Activated B cell treated with CpG ODN at 0.5 μM for 24 hours (primary cell): ENCODE results near the gene GANC. TPM values are rescaled to one million over a fixed set of nuclear protein-coding genes. Genes with fewer than 3 reads are reported as not detected.

Experiments used
- ATAC-seq: fragments of 200-7000 bp; cut with Tn5 transposase; one replicate; pipeline ENCODE4 v1.10.0; 2021; ENCODE audit warnings: low read depth, mild to moderate bottlenecking, moderate library complexity
- CTCF ChIA-PET: fragments of 350-600 bp; sonication (Branson Sonifier 250); formaldehyde crosslinking; loops from one replicate; lab custom pipeline; 2021; ENCODE audit warnings: antibody characterized with exemption; lab: Charles Lee
- POLR2A ChIA-PET: fragments of 350-600 bp; sonication (Branson Sonifier 250); formaldehyde crosslinking; loops from one replicate; lab custom pipeline; 2021; ENCODE audit warnings: antibody characterized with exemption; lab: Charles Lee
- DNase-seq: peaks from one replicate; pipeline ENCODE4 v3.0.0; 2022
- H3K27ac Mint-ChIP-seq: one replicate; pipeline ENCODE4 v1.8.0; 2020; ENCODE audit warnings: mixed read lengths
- H3K27me3 Mint-ChIP-seq: one replicate; pipeline ENCODE4 v1.8.0; 2021; ENCODE audit warnings: mixed read lengths
- H3K36me3 Mint-ChIP-seq: one replicate; pipeline ENCODE4 v1.8.0; 2021; ENCODE audit warnings: low read depth, mixed read lengths
- H3K4me1 Mint-ChIP-seq: one replicate; pipeline ENCODE4 v1.8.0; 2021; ENCODE audit warnings: mixed read lengths
- H3K4me3 Mint-ChIP-seq: one replicate; pipeline ENCODE4 v1.8.0; 2020; ENCODE audit warnings: mild to moderate bottlenecking, mixed read lengths
- H3K9me3 Mint-ChIP-seq: one replicate; pipeline ENCODE4 v1.8.0; 2020; ENCODE audit warnings: mixed read lengths
- intact Hi-C: fragments of 100-400 bp; cut with micrococcal nuclease; formaldehyde crosslinking; loops from one replicate; pipeline ENCODE4 v1.15.1; 2024
- total RNA-seq: library from RNA; stranded (reverse); gene quantifications from 2 replicates; pipeline ENCODE4 v1.2.3, GENCODE V29; 2022
- TF ChIP-seq, protein P1 (sequence below): fragments of 200-600 bp; IDR thresholded peaks from one replicate; pipeline ENCODE4 v1.8.0; 2022; ENCODE audit warnings: antibody characterized with exemption, mild to moderate bottlenecking

The GANC gene
- total RNA-seq, 1 donor from 2014 or later: 72.2 TPM

DNA sequence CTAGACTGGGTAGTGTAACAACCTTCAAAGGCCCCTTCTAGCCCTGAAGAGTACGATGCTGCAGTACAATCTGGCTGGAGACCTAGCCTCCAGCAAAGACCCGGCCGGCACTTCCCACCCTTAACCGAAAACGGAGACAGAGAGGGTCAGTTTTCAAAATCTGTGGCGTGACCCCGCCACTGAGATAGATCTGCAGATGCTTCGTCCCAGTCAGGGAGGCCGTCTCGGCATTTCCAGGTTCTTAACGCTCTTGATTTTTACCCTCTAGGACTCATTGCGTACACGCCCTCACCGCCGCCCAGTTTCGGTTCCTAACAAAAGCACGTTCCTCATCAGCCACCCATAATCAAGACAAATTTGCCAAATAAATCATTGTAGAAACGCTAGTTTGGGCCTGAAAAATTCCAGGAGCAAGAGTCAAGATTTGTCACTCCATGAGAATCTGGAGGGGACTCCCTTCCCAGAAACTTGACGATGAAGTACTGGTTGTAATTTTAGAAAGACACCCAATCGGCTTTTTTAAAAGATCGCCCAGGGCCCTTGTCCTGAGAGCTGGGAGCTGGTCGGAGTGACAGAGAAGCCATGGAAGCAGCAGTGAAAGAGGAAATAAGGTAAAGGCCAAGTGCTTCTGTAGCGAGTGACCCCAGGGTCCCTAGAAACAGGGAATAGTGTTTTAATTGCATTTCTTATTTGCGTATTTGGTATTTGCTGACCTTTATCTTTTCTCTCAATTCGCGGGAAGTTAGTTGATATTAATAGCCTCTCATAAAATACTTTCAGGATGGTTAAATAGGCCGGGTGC, 1.1 kb downstream of the GANC start:
- ChIA-PET CTCF (no interaction called here), POLR2A (interaction anchor here (0.6 to 2.0 kb wide), 23 partner anchors 12 to 1684 kb away, joined by 3 to 19 read pairs (median 4); partner anchors contain the start of genes CHP1, EHD4, LCMT2 and MGA)

DNA sequence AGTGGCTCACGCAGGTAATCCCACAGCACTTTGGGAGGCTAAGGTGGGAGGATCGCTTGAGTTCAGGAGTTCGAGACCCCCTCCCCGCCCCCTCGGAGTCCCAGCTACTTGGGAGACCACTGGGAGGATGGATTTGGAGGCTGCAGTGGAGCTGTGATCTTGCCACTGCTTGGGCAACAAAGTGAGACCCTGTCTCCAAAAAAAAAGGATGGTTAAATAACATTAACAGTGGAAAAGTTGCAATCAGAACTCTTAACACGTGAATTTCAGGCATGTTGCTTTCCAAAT, 1.6 kb downstream of the GANC start:
- ChIA-PET POLR2A (interaction anchor here (0.5 to 1.0 kb wide), 4 partner anchors 13 to 1685 kb away, joined by 3 to 4 read pairs (median 4); partner anchors contain the start of gene EHD4), CTCF (no interaction called here)
- no peak for DNase-seq

More for the DNA sequence above, 1.1 kb downstream of the GANC start:
- peak overlapping the region; percentile 100 for H3K27ac Mint-ChIP-seq
- peak; percentile 43 for ATAC-seq
- H3K4me3 Mint-ChIP-seq: peak overlapping the region; percentile 100
- peak; percentile 64 for DNase-seq
- H3K27me3 Mint-ChIP-seq: no peaks in the 10 kb centered on the region
- TF ChIP-seq, protein P1, sequence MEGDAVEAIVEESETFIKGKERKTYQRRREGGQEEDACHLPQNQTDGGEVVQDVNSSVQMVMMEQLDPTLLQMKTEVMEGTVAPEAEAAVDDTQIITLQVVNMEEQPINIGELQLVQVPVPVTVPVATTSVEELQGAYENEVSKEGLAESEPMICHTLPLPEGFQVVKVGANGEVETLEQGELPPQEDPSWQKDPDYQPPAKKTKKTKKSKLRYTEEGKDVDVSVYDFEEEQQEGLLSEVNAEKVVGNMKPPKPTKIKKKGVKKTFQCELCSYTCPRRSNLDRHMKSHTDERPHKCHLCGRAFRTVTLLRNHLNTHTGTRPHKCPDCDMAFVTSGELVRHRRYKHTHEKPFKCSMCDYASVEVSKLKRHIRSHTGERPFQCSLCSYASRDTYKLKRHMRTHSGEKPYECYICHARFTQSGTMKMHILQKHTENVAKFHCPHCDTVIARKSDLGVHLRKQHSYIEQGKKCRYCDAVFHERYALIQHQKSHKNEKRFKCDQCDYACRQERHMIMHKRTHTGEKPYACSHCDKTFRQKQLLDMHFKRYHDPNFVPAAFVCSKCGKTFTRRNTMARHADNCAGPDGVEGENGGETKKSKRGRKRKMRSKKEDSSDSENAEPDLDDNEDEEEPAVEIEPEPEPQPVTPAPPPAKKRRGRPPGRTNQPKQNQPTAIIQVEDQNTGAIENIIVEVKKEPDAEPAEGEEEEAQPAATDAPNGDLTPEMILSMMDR: no peak
- no peaks in the 10 kb centered on the region for H3K9me3 Mint-ChIP-seq
- H3K36me3 Mint-ChIP-seq: peaks cover 52% of the 10 kb centered on the region
- intact Hi-C loops: loop anchor here (1.0 to 10.0 kb wide), 13 partner anchors 66 to 1682 kb away; partner anchors contain the start of genes CCNDBP1, CDAN1, EHD4 and INO80
- peaks cover 49% of the 10 kb centered on the region for H3K4me1 Mint-ChIP-seq

DNA sequence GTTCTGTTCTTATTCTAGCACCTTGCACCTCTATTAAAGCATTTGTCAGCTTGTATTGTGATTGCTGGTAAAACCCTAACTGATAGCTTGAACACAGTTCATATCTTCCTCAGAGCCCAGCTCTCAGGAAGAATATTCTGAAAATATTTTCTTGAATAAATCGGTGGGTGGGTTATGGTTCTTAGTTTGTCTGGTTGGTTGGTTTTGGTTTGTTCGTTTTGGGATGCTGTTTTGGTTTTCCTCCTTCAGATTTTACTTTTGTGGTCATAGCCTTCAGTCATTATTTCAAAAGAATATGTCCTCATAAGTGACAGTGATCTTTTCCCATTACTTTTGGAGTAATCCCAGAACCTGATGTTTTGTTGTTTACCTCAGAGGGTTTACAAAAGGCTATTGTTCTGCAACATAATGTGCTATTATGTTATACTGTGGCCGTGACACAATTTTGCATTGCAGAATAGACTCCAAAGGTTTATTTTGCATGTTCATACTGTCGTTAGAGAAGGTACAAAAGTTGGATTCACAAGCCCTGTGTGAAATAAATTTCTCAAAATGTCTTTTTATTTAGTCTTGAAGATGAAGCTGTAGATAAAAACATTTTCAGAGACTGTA, 2.9 kb downstream of the GANC start:
- no peak for DNase-seq
- no peaks in the 10 kb centered on the region for H3K27me3 Mint-ChIP-seq
- H3K36me3 Mint-ChIP-seq: peaks cover 57% of the 10 kb centered on the region
- CTCF ChIA-PET: no interaction called here
- H3K9me3 Mint-ChIP-seq: no peaks in the 10 kb centered on the region
- ATAC-seq: no peak
- intact Hi-C loops: loop anchor here (1.0 to 10.0 kb wide), 3 partner anchors 37 to 909 kb away; partner anchors contain the start of genes CCNDBP1 and CDAN1
- peak overlapping the region; percentile 58 for H3K4me3 Mint-ChIP-seq
- POLR2A ChIA-PET: interaction anchor here (0.6 kb wide), 1 partner anchor 1322 kb away, joined by 4 read pairs; no protein-coding TSS in a partner anchor
- peak overlapping the region; percentile 100 for H3K27ac Mint-ChIP-seq
- TF ChIP-seq, protein P1: no peak
- peaks cover 47% of the 10 kb centered on the region for H3K4me1 Mint-ChIP-seq

More for the DNA sequence above, 1.6 kb downstream of the GANC start:
- Mint-ChIP-seq H3K36me3 (peaks cover 55% of the 10 kb centered on the region), H3K27me3 (no peaks in the 10 kb centered on the region), H3K4me3 (peak overlapping the region; percentile 100), H3K9me3 (no peaks in the 10 kb centered on the region), H3K27ac (peak overlapping the region; percentile 100), H3K4me1 (peaks cover 49% of the 10 kb centered on the region)
- no peak for ATAC-seq
- intact Hi-C loops: loop anchor here (5.0 to 10.0 kb wide), 7 partner anchors 302 to 1682 kb away; partner anchors contain the start of genes CCNDBP1, CDAN1, EHD4 and KNL1
- TF ChIP-seq, protein P1: no peak

DNA sequence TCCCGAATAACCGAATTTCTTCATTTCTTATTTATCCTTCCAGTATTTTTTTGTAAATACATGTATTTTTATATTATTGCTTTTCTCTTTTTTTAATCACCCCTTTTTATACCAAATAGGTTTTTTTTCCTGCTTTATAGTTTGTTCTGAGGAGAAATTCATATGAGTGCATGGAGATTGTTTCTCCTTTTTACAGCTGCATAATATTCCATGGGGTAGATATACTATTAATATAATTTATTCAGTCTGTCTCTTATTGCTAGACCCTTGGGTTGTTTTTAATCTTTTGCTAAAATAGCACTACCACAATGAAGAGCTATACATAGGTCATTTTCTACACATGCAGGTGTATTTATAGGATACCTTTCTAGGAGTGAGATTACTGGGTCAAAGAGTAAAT, 3.8 kb downstream of the GANC start:
- ChIA-PET POLR2A (no interaction called here), CTCF (interaction anchor here (0.7 kb wide), 1 partner anchor 52 kb away, joined by 3 read pairs; no protein-coding TSS in a partner anchor)
- H3K36me3 Mint-ChIP-seq: peaks cover 54% of the 10 kb centered on the region
- H3K4me3 Mint-ChIP-seq: no peak overlapping the region
- intact Hi-C loops: loop anchor here (10.0 kb wide), 2 partner anchors 458 to 908 kb away; partner anchors contain the start of genes CCNDBP1 and CDAN1
- no peak overlapping the region for H3K27ac Mint-ChIP-seq
- H3K9me3 Mint-ChIP-seq: no peaks in the 10 kb centered on the region
- DNase-seq (no peak), ATAC-seq (no peak)
- TF ChIP-seq, protein P1: no peak
- H3K4me1 Mint-ChIP-seq: peaks cover 40% of the 10 kb centered on the region
- no peaks in the 10 kb centered on the region for H3K27me3 Mint-ChIP-seq
